Fibroblast of the conjunctiva (primary cell): ENCODE measurements around the gene TTYH1.

Experiments used
- DNase-seq: peaks from one replicate; pipeline ENCODE4 v3.0.0-alpha.2; 2010; ENCODE audit warnings: low read depth

The TTYH1 gene

GRCh38 chr19:54392105-54392504, 23.2 kb upstream of the TTYH1 start:
- DNase-seq, result no peak

GRCh38 chr19:54393381-54393780, 21.9 kb upstream of the TTYH1 start:
- no peak for DNase-seq

GRCh38 chr19:54395685-54396084, 19.6 kb upstream of the TTYH1 start:
- no peak for DNase-seq

- no peak for DNase-seq
These were observed 16.1 kb upstream of the TTYH1 start for GRCh38 chr19:54399189-54399588.

GRCh38 chr19:54400913-54401312, 14.4 kb upstream of the TTYH1 start:
- no peak for DNase-seq

- no peak for DNase-seq
These were observed 12.2 kb upstream of the TTYH1 start for GRCh38 chr19:54403054-54403453.

- no peak for DNase-seq
These were observed 9.6 kb upstream of the TTYH1 start for GRCh38 chr19:54405628-54406027.

- DNase-seq, result no peak
These were observed 7.5 kb upstream of the TTYH1 start for GRCh38 chr19:54407780-54408179.

GRCh38 chr19:54408456-54409026, 6.7 kb upstream of the TTYH1 start:
- DNase-seq, result no peak

- no peak for DNase-seq
These were observed 4.2 kb upstream of the TTYH1 start for GRCh38 chr19:54411033-54411432.

- no peak for DNase-seq
These were observed 2.4 kb upstream of the TTYH1 start for GRCh38 chr19:54412877-54413276.

- DNase-seq, result no peak
These were observed 1.1 kb upstream of the TTYH1 start for GRCh38 chr19:54414156-54414555.

- no peak for DNase-seq
These were observed 823 bp downstream of the TTYH1 start for GRCh38 chr19:54415901-54416673.

- DNase-seq, result no peak
These were observed 1.6 kb downstream of the TTYH1 start for GRCh38 chr19:54416695-54417491.

- no peak for DNase-seq
These were observed 3.0 kb downstream of the TTYH1 start for GRCh38 chr19:54418030-54418929.

- DNase-seq, result no peak
These were observed 3.9 kb downstream of the TTYH1 start for GRCh38 chr19:54418930-54419800.

- DNase-seq, result no peak
These were observed 4.8 kb downstream of the TTYH1 start for GRCh38 chr19:54420068-54420382.

- DNase-seq, result no peak
These were observed 5.3 kb downstream of the TTYH1 start for GRCh38 chr19:54420383-54421168.

GRCh38 chr19:54421169-54421516, 5.9 kb downstream of the TTYH1 start:
- no peak for DNase-seq

GRCh38 chr19:54421521-54421920, 6.3 kb downstream of the TTYH1 start:
- DNase-seq, result no peak

GRCh38 chr19:54422136-54422535, 6.9 kb downstream of the TTYH1 start:
- no peak for DNase-seq
